GM18505 (cell line): ENCODE measurements around the gene KLHDC10.
"Not testable (repeated sequence)": the region's sequence is repeated elsewhere in the genome, so short reads cannot be mapped to it uniquely, and the experiment has no call there.

Experiments
- ATAC-seq: cut with Tn5 transposase; IDR thresholded peaks from one replicate; pipeline ENCODE4 v1.9.1; 2021; ENCODE audit not compliant: unreplicated experiment
- POLR2A ChIP-seq: IDR thresholded peaks from 4 replicates; pipeline ENCODE4 v1.6.1; 2011; ENCODE audit warnings: borderline replicate concordance; ENCODE audit not compliant: insufficient read depth, insufficient read length; ENCODE audit errors: extremely low read depth

Gene KLHDC10

DNA sequence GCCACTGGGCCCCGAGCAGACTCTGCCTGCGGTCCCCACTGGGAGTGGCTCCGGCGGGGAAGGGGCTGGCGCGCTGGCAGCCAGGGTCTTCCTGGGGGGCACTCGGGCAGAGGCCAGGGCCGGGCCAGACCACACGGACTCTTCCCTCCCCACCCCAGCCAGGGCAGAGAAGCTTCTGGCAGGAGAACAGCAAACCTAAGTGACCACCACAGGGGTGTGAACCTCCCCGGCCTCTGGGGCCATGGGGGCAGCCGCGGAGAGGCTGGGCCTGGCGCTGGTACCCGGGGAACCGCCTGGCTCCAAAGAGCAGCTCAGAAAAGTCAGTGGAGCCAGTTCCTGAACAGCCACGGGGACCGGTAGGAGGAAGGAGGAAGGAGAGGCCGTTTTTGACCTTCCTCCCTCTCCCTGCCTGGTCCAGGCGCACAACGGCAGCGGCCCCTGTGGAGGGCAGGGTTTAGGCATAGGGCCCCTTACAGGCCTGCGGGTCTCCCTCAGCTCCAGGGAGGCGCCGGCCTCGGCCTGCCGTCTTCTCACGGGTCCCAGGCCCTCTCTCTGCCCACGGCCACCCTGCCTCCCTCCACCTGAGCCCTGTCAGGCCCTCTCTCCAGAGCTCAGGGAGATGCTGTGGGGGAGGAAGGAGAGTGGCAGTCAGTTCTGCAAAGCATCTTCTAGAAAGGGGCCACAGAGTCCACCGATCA is 83.0 kb downstream of the KLHDC10 start:
- TF ChIP-seq POLR2A: no peak
- ATAC-seq: no peak

DNA sequence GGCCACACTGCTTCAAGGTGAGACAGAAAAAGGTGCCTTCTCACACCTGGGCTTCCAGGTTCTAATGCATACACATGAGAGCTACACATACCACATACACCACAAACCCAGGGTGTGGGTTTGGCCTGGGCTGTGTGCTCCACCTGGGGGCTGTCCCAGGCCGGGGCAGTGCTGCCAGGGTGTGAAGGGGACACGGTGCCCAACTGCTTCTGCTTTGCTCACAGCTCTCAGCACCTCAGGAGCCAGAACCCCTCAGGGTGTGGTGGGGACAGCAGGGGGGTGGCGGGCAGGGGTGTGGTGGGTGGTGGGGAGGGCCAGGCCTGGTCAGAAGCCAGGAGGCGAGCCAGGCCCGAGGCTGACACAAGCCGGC is 83.8 kb downstream of the KLHDC10 start:
- ATAC-seq: no peak
- TF ChIP-seq POLR2A: no peak

DNA sequence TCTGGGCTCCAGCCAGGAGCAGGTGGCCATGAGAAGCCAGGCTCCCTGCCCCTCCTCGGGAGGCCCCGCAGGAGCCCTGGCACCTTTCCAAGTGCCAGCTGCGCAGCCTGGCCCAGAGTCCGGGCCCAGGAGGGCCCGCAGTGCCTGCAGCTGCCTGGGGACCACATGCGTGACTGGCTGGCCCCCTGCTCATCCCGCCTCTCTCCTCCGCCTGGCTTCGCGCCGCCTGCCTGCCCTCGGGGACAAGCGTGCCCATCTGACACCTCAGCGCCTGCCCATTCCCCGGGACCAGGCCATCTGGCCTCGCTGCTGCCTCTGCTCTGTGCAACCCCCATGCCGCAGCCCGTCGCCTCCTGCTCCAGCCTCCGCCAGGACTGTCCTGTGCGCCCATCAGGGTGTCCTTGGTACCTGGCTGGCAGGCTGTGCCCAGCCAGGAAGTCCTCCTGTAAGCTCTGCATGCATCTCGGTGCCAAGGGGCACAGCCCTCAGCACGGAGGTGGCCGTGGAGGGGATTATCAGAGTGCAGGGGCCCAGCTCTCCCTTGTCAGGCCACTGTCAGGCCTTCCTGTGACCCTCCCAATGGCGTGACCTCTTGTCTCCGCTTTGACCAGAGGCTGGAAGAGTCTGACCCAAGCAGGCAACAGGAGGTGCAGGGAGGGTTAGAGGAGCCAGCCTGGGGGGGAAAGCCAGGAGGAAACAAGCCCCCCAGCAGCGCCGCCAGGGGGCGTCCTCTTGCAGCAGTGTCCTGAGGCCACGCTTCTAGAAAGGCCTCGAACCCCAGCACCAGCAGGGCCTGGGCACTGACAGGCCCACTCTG is 84.4 kb downstream of the KLHDC10 start:
- no peak for TF ChIP-seq POLR2A
- no peak for ATAC-seq

DNA sequence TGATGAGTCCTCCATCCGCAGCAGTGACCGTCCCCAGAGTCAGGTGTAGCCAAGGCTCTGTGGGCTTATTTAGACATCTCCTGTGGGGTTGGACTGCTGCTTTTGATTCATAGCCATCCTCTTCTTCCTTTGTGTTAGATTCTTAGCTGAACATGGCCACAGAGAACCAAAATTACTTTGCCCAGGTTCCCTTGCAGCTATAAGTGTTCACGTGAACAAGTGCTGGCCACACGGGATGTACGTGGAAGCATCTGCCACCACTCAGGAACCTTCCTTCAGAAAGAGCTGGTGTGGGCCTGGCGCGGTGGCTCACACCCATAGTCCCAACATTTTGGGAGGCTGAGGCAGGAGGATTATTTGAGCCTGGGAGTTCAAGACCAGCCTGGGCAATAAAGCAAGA is 85.8 kb downstream of the KLHDC10 start:
- no peak for TF ChIP-seq POLR2A
- no peak for ATAC-seq

- ATAC-seq: no peak
Observed at GRCh38 chr7:130157700-130158099, 87.4 kb downstream of the KLHDC10 start.

DNA sequence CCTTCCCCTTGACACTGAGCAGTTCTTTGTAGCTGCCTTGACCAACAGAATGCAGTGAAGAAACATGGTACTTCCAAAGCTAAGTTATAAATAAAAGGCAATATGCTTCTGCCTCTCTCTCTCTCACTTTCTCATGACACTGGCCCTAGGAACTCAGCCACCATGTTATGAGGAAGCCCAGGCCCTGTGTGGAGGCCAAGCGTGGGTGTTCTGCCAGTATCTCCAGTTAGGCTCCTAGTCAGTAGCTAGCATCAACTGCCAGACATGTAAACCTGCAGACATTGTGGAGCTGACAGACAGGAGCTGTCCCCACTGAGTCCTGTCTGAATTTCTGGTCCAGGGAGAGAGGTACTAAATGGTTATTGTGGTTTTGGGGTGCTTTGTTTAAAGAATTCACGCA is 89.7 kb downstream of the KLHDC10 start:
- ATAC-seq: no peak
- no peak for TF ChIP-seq POLR2A

More at GRCh38 chr7:130157700-130158099, 87.4 kb downstream of the KLHDC10 start:
- TF ChIP-seq POLR2A: no peak

- ATAC-seq: no peak
- no peak for TF ChIP-seq POLR2A
Observed at GRCh38 chr7:130160455-130160854, 90.1 kb downstream of the KLHDC10 start.

- no peak for ATAC-seq
- TF ChIP-seq POLR2A: no peak
Observed at GRCh38 chr7:130162196-130162595, 91.9 kb downstream of the KLHDC10 start.

GRCh38 chr7:130174237-130174959 is 104.1 kb downstream of the KLHDC10 start:
- no peak for ATAC-seq
- TF ChIP-seq POLR2A: no peak

- TF ChIP-seq POLR2A: no peak
Observed at GRCh38 chr7:130178251-130178650, 107.9 kb downstream of the KLHDC10 start.

GRCh38 chr7:130179631-130180030 is 109.3 kb downstream of the KLHDC10 start:
- ATAC-seq: no peak
- TF ChIP-seq POLR2A: no peak

More at GRCh38 chr7:130178251-130178650, 107.9 kb downstream of the KLHDC10 start:
- no peak for ATAC-seq

- TF ChIP-seq POLR2A: no peak
- ATAC-seq: no peak
Observed at GRCh38 chr7:130180571-130181262, 110.4 kb downstream of the KLHDC10 start.

DNA sequence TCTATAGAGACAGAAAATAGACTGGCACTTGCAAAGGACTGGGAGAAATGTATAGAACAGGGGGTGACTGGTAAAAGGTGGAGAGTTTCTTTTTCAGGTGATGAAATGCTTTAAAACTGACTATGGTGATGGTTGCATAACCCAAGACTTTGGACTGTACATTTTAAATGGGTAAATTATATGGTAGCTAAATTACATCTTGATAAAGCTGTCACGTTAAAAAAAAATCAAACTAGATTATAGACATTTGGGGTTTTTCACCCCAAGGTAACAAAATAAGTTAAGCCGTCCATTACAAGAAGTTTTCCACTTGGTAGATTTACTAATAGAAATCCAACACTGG is 110.9 kb downstream of the KLHDC10 start:
- no peak for TF ChIP-seq POLR2A
- ATAC-seq: no peak

DNA sequence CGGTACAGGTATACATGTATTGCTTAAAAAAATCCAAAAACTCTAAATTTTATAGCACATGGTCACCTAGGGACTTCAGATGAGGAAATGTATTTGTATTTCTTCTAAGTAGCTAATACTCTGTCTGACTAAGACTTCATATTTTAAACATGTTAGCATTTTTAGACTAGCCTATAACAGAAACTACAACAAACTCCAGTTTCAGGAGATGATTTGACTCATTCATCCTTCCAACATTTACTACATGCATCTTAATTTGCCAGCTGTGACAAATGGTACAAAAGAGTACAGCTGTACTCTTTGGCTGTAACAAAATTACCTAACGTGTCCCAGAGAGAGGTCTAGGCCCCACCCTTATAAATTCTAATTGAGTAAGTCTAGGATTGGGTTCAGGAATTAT is 112.7 kb downstream of the KLHDC10 start:
- no peak for TF ChIP-seq POLR2A
- ATAC-seq: no peak

DNA sequence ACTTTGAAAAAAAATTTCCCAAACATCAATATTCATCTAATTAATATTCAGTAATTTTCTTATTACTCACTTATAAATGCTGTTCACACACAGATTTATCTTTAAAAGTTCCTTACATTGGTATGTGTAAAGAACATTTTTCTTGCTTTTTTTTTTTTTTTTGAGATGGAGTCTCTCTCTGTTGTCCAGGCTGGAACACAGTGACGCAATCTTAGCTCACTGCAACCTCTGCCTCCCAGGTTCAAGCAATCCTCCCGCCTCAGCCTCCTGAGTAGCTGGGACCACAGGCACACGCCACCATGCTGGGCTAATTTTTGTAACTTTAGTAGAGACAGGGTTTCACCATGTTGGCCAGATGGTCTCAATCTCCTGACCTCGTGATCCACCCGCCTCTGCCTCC is 114.0 kb downstream of the KLHDC10 start:
- ATAC-seq: not testable (repeated sequence)
